ENCODE data around the gene ELOVL4.

GRCh38 chr6:79909517-79909916, 37.8 kb downstream of the ELOVL4 start:
- no peak for TF ChIP-seq EZH2 (IDR thresholded peaks at IDR 0.05; ENCODE audit: borderline replicate concordance, insufficient read depth, low read depth, low read length, poor library complexity, severe bottlenecking)
- no peak for TF ChIP-seq CTCF (IDR thresholded peaks at IDR 0.05)

Measured in B cell (primary cell).